Stimulated activated CD8-positive, alpha-beta memory T cell treated with anti-CD3 and anti-CD28 coated beads, Interleukin-4, amount 100 ng/mL, for 1 hour (primary cell): ENCODE measurements around the gene GNRH2.
"Not testable (repeated sequence)": the region's sequence is repeated elsewhere in the genome, so short reads cannot be mapped to it uniquely, and the experiment has no call there.

Experiments used
- DNase-seq, 2 donors: peaks; one replicate each; pipeline ENCODE4 v3.0.0-alpha.2; 2020; ENCODE audit warnings: low read depth in 2 of 2, low spot score in 1 of 2

Gene GNRH2

GRCh38 chr20:3043322-3043721, at the start of gene GNRH2:
GNRH2 (plus strand) TSS chr20:3043622; CDS start chr20:3044415, 793 bp downstream.
- no peak for DNase-seq

GRCh38 chr20:2995796-2996195, 47.6 kb upstream of the GNRH2 start:
- no peak for DNase-seq

- DNase-seq: no peak
Measured at GRCh38 chr20:2998728-2999127, 44.7 kb upstream of the GNRH2 start.

GRCh38 chr20:3000852-3001523, 42.4 kb upstream of the GNRH2 start:
- no peak for DNase-seq

- no peak for DNase-seq
Measured at GRCh38 chr20:3003416-3003815, 40.0 kb upstream of the GNRH2 start.

- DNase-seq: no peak
Measured at GRCh38 chr20:3010985-3011723, 32.3 kb upstream of the GNRH2 start.

- no peak for DNase-seq
Measured at GRCh38 chr20:3011752-3012151, 31.7 kb upstream of the GNRH2 start.

GRCh38 chr20:3013771-3014170, 29.7 kb upstream of the GNRH2 start:
- DNase-seq: no peak

GRCh38 chr20:3014179-3014578, 29.2 kb upstream of the GNRH2 start:
- no peak for DNase-seq

- DNase-seq: no peak
Measured at GRCh38 chr20:3014662-3015061, 28.8 kb upstream of the GNRH2 start.

- DNase-seq: not testable (repeated sequence)
Measured at GRCh38 chr20:3015302-3015701, 28.1 kb upstream of the GNRH2 start.

GRCh38 chr20:3021327-3021726, 22.1 kb upstream of the GNRH2 start:
- no peak for DNase-seq

GRCh38 chr20:3021777-3022176, 21.6 kb upstream of the GNRH2 start:
- no peak for DNase-seq

GRCh38 chr20:3022559-3023490, 20.6 kb upstream of the GNRH2 start:
- not testable (repeated sequence) for DNase-seq

GRCh38 chr20:3027987-3028386, 15.4 kb upstream of the GNRH2 start:
- no peak for DNase-seq

GRCh38 chr20:3031524-3032147, 11.8 kb upstream of the GNRH2 start:
- DNase-seq: no peak

GRCh38 chr20:3032624-3033023, 10.8 kb upstream of the GNRH2 start:
- no peak for DNase-seq

GRCh38 chr20:3037654-3038053, 5.8 kb upstream of the GNRH2 start:
- no peak for DNase-seq

- DNase-seq: no peak
Measured at GRCh38 chr20:3038454-3038853, 5.0 kb upstream of the GNRH2 start.

GRCh38 chr20:3039426-3039825, 4.0 kb upstream of the GNRH2 start:
- no peak for DNase-seq

GRCh38 chr20:3040086-3040485, 3.3 kb upstream of the GNRH2 start:
- DNase-seq: no peak
